Medulla oblongata (tissue), 1 donor: Measurements from ENCODE around the gene TRPV2.
A peak's percentile ranks its signal among the peaks of the same experiment; 100 is the strongest.

Source experiments
- DNase-seq: peaks from one replicate; pipeline ENCODE4 v3.0.0-alpha.2; 2015; ENCODE audit errors: extremely low spot score

Gene TRPV2

GRCh38 chr17:16459271-16459670 lies 43.9 kb downstream of the TRPV2 start:
- no peak for DNase-seq

GRCh38 chr17:16459855-16460550 lies 44.6 kb downstream of the TRPV2 start:
- DNase-seq = no peak

- no peak for DNase-seq
These were observed 45.6 kb downstream of the TRPV2 start for GRCh38 chr17:16460796-16461605.

GRCh38 chr17:16461606-16461866 lies 46.2 kb downstream of the TRPV2 start:
- DNase-seq = no peak

GRCh38 chr17:16462070-16462864 lies 46.9 kb downstream of the TRPV2 start:
- DNase-seq = no peak

GRCh38 chr17:16463358-16464302 lies 48.3 kb downstream of the TRPV2 start:
- DNase-seq = no peak

GRCh38 chr17:16464303-16465051 lies 49.1 kb downstream of the TRPV2 start:
- DNase-seq = no peak

GRCh38 chr17:16465052-16465312 lies 49.6 kb downstream of the TRPV2 start:
- no peak for DNase-seq

DNA sequence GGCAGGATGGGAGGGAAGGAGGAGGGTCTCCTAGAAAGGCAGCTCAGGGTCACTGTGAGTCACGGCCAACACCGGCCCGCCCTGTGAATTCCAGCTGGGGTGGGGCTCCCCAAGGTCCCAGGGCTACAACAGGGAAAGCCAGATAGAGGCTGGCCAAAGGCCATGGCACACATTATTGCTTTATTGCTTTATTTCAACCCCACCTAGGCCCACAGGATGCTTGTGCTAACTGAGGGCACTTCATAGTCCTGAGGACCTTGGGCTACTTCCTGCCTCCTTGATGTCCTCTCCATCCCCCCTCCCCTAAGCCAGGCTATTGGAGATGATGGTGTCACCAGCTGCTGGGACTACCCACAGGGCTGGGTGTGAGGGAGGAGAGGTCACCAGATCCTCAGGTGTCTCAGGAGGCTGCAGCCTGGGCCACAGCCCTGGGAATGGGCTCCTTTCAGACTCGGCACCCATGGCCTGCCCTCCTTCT lies 50.5 kb downstream of the TRPV2 start:
- no peak for DNase-seq

DNA sequence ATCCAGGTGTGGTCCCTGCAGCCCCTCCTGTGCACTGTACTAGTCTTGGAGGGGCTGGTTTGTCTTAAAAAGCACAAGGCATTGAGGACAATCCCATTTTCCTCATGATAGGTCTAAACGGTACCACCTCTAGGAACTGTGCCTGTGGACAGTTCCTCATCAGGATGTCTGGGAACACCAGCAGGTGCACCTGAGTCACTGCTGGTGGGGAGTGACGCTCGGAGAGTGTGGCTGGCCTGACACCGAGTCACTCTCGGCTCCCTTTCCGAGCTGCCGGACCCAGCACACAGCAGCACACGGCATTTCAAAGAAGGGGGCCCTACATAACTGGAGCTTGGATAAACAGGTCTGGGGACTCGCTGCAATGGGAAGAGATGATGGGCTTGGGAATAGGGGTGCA lies 51.0 kb downstream of the TRPV2 start:
- DNase-seq = no peak

GRCh38 chr17:16467044-16467443 lies 51.7 kb downstream of the TRPV2 start:
- DNase-seq = no peak

- no peak for DNase-seq
These were observed 52.5 kb downstream of the TRPV2 start for GRCh38 chr17:16467886-16468285.

GRCh38 chr17:16468428-16468992 lies 53.1 kb downstream of the TRPV2 start:
- no peak for DNase-seq

GRCh38 chr17:16470265-16470664 lies 54.9 kb downstream of the TRPV2 start:
- peak; percentile 49 for DNase-seq

DNA sequence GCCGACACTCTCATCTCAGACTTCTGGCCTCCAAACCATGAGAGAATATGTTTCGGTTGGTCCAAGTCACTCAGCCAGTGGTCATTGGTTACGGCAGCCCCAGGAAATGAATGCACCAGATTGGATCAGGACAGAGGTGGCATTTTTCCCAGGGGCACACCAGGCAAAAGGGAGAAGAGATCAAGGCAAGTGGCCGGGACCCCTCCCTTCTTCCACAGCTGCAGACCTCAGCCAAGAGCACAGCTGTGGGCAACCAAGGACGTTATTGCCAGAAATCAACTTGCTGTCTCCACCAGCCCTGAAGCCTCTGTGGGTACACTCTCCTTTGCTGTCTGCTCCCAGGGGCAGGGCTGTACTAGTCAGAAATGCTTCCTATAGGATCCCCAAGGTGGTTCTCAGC lies 55.9 kb downstream of the TRPV2 start:
- no peak for DNase-seq

- DNase-seq = no peak
These were observed 57.2 kb downstream of the TRPV2 start for GRCh38 chr17:16472539-16472938.

DNA sequence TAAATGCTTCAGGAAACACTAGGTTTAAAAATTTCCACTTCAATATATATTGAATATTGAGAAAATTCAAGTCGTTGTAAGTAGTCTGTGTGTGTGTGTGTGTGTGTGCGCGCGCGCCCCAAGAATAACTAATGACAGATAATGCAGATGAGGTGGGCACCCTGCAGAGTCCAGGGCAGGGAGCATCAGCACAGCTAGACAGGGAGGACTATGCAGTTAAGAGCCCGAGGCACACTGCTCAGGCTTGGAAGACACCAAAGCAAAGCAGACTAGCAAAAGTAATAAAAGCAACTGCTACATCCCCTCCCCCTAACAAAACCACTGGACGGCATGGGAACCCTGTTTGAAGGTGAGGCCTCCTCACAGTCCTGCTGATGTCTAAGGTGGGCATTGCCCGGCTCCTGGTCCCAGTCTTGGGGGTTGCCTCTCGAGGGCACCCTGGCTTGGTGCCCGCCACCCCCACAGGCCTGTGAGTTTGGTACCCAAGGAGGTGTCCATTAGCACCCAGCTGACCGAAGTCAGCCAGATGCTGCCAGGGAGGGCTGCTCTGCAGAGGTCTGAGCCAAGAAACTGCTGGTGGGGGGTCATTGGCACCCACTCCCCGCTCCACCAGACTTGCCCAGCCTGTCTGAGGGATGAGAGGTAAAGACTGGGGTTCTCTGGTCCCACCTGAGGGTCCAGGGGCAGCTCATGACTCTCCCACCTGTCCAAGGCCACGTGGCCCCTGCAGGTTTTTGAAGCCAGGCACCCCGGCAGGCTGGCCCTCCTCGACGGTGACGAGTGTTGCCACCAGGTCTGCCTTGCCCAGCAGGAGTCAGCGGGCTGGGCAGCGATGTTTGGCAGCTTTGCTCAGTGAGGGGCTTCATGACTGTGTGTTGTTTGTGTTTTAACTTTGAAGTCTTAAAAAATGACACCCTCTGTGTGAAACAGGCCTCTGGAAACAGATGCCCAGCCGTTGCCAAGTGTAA lies 58.0 kb downstream of the TRPV2 start:
- DNase-seq = no peak

- no peak for DNase-seq
These were observed 58.8 kb downstream of the TRPV2 start for GRCh38 chr17:16474012-16474725.

- DNase-seq = peak; percentile 30
These were observed 59.9 kb downstream of the TRPV2 start for GRCh38 chr17:16475179-16475704.
